ENCODE data around the gene LDLRAP1.

- TF ChIP-seq CTCF (IDR thresholded peaks at IDR 0.05) (no peak), POLR2AphosphoS5 (IDR thresholded peaks at IDR 0.05) (no peak)
Observed at GRCh38 chr1:25560788-25561187, 17.4 kb downstream of the LDLRAP1 start.

Measured in prostate gland (tissue), 2 donors.